MM.1S (cell line): ENCODE results near the gene CREBL2.
"Not testable (repeated sequence)": the region's sequence is repeated elsewhere in the genome, so short reads cannot be mapped to it uniquely, and the experiment has no call there.

Source experiments
- DNase-seq: peaks from one replicate; pipeline ENCODE4 v3.0.0-alpha.2; 2015
- H2AFZ ChIP-seq: fragments of 300-600 bp; sonication (generic); 2 replicates; pipeline ENCODE4 v1.6.0; 2016; ENCODE audit warnings: antibody characterized with exemption, low read length
- H3F3A ChIP-seq: fragments of 300-600 bp; sonication (generic); 2 replicates; pipeline ENCODE4 v1.6.1; 2016; ENCODE audit warnings: mild to moderate bottlenecking, antibody characterized with exemption, low read length, moderate library complexity, mixed read lengths; ENCODE audit not compliant: insufficient read depth
- H3K27ac ChIP-seq: fragments of 300-600 bp; sonication (generic); 2 replicates; pipeline ENCODE4 v1.5.1; 2016; ENCODE audit warnings: mild to moderate bottlenecking, low read length
- H3K27me3 ChIP-seq: fragments of 300-600 bp; sonication (generic); replicated peaks from 2 replicates; pipeline ENCODE4 v1.6.0; 2016; ENCODE audit warnings: low read length; ENCODE audit not compliant: insufficient read depth
- H3K36me3 ChIP-seq: fragments of 300-600 bp; sonication (generic); replicated peaks from 2 replicates; pipeline ENCODE4 v1.6.1; 2016; ENCODE audit warnings: mild to moderate bottlenecking, low read length, mixed read lengths; ENCODE audit not compliant: insufficient read depth
- H3K4me1 ChIP-seq: fragments of 300-600 bp; sonication (generic); 2 replicates; pipeline ENCODE4 v1.6.1; 2016; ENCODE audit warnings: low read length, mixed read lengths
- H3K4me2 ChIP-seq: fragments of 300-600 bp; sonication (generic); 2 replicates; pipeline ENCODE4 v1.6.0; 2016; ENCODE audit warnings: low read depth, low read length
- H3K4me3 ChIP-seq: fragments of 300-600 bp; sonication (generic); 2 replicates; pipeline ENCODE4 v1.5.1; 2016; ENCODE audit warnings: low read length, mixed read lengths
- H3K79me2 ChIP-seq: fragments of 300-600 bp; sonication (generic); 2 replicates; pipeline ENCODE4 v1.6.1; 2016; ENCODE audit warnings: mixed run types, low read length, mixed read lengths
- H3K9ac ChIP-seq: fragments of 300-600 bp; sonication (generic); 2 replicates; pipeline ENCODE4 v1.6.1; 2016; ENCODE audit warnings: low read length, mixed read lengths
- H3K9me2 ChIP-seq: fragments of 300-600 bp; sonication (generic); replicated peaks from 2 replicates; pipeline ENCODE4 v1.6.1; 2016; ENCODE audit warnings: mild to moderate bottlenecking, low read length, mixed read lengths; ENCODE audit not compliant: insufficient read depth
- H3K9me3 ChIP-seq: fragments of 300-600 bp; sonication (generic); replicated peaks from 2 replicates; pipeline ENCODE4 v1.6.1; 2016; ENCODE audit warnings: mild to moderate bottlenecking, low read length, mixed read lengths; ENCODE audit not compliant: insufficient read depth
- H4K20me1 ChIP-seq: fragments of 300-600 bp; sonication (generic); 2 replicates; pipeline ENCODE4 v1.6.1; 2016; ENCODE audit warnings: mild to moderate bottlenecking, low read length, moderate library complexity, mixed read lengths; ENCODE audit not compliant: insufficient read depth
- EZH2 ChIP-seq: fragments of 300-600 bp; sonication (generic); optimal IDR thresholded peaks from 2 replicates; pipeline ENCODE3; 2017; ENCODE audit warnings: low read depth, mild to moderate bottlenecking, antibody characterized with exemption, low read length, mixed read lengths
- EZH2phosphoT487 ChIP-seq: fragments of 300-600 bp; sonication (generic); IDR thresholded peaks from 2 replicates; pipeline ENCODE4 v1.6.1; 2018; ENCODE audit warnings: antibody characterized with exemption, low read length
- TF ChIP-seq, protein P1 (sequence below): fragments of 300-600 bp; sonication (generic); IDR thresholded peaks from 2 replicates; pipeline ENCODE4 v1.5.1; 2016; ENCODE audit warnings: antibody characterized with exemption, low read length, mixed read lengths

CREBL2 gene

DNA sequence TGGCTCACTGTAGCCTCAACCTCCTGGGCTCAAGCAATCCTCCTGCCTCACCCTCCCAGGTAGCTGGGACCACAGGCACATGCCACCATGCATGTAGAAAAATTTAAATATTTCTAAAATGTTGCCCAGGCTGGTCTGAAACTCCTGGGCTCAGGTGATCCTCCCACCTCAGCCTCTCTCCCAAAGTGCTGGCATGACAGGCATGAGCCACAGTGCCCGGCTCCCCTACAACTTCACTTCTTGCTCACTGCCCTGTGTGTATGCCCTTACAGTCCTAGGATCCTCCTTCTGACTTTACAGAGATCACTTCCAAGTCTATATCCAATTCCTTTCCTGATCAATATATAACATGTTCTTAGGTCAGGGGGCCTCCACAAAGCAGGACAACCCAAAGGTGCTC is 23.8 kb upstream of the CREBL2 start:
- H3K4me1 ChIP-seq, result no peaks in the 10 kb centered on the region
- TF ChIP-seq EZH2phosphoT487 (no peak), EZH2 (no peak)
- TF ChIP-seq, protein P1, sequence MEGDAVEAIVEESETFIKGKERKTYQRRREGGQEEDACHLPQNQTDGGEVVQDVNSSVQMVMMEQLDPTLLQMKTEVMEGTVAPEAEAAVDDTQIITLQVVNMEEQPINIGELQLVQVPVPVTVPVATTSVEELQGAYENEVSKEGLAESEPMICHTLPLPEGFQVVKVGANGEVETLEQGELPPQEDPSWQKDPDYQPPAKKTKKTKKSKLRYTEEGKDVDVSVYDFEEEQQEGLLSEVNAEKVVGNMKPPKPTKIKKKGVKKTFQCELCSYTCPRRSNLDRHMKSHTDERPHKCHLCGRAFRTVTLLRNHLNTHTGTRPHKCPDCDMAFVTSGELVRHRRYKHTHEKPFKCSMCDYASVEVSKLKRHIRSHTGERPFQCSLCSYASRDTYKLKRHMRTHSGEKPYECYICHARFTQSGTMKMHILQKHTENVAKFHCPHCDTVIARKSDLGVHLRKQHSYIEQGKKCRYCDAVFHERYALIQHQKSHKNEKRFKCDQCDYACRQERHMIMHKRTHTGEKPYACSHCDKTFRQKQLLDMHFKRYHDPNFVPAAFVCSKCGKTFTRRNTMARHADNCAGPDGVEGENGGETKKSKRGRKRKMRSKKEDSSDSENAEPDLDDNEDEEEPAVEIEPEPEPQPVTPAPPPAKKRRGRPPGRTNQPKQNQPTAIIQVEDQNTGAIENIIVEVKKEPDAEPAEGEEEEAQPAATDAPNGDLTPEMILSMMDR, result no peak
- H3K79me2 ChIP-seq, result no peaks in the 10 kb centered on the region

DNA sequence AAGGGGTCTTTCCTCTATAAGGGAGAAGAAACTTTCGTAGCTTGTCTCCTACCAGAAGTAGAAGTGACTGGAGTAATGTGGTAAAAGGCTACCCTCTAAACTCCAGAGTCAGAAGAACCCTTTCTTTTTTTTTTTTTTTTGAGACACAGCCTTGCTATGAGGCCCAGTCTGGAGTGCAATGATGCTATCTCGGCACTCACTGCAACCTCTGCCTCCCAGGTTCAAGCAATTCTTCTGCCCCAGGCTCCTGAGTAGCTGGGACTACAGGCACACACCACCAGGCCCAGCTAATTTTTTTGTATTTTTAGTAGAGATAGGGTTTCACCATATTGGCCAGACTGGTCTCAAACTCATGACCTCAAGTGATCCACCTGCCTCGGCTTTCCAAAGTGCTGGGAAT is 23.2 kb upstream of the CREBL2 start:
- H3K9me2 ChIP-seq, H3K4me3 ChIP-seq, H3K79me2 ChIP-seq, H3K27me3 ChIP-seq, H3K9ac ChIP-seq, H3K36me3 ChIP-seq, H3K4me2 ChIP-seq, DNase-seq, H3K4me1 ChIP-seq, H3K27ac ChIP-seq, H3F3A ChIP-seq, H4K20me1 ChIP-seq, H3K9me3 ChIP-seq, H2AFZ ChIP-seq: not testable (repeated sequence)

More for the DNA sequence above, 23.8 kb upstream of the CREBL2 start:
- H3K9me3 ChIP-seq, result no peaks in the 10 kb centered on the region
- H3K9me2 ChIP-seq, result no peaks in the 10 kb centered on the region
- H3K27me3 ChIP-seq, result no peaks in the 10 kb centered on the region
- H2AFZ ChIP-seq, result no peak overlapping the region
- H3K36me3 ChIP-seq, result no peaks in the 10 kb centered on the region
- no peak overlapping the region for H3K9ac ChIP-seq
- no peak for DNase-seq
- no peaks in the 10 kb centered on the region for H3F3A ChIP-seq
- H4K20me1 ChIP-seq, result no peaks in the 10 kb centered on the region
- H3K27ac ChIP-seq, result no peak overlapping the region
- no peak overlapping the region for H3K4me2 ChIP-seq
- H3K4me3 ChIP-seq, result no peak overlapping the region

DNA sequence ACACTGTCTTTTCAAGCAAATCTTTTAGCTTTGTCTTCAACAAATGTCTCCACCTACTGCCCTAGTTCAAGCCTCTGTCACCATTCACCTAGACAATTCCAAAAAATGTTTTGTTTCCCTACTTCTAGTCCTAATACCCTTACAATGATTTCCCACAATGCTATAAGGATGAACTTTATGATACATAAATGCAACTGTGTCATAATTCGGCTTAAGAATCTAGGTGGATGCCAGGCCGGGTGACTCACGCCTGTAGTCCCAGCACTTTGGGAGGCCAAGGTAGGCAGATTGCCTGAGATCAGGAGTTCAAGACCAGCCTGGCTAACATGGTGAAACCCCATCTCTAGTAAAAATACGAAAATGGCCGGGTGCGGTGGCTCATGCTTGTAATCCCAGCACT is 20.7 kb upstream of the CREBL2 start:
- Histone ChIP-seq H3K9me3 (no peaks in the 10 kb centered on the region), H3K9me2 (no peaks in the 10 kb centered on the region), H3K27me3 (no peaks in the 10 kb centered on the region), H3K4me2 (no peak overlapping the region), H3F3A (no peaks in the 10 kb centered on the region), H3K9ac (no peak overlapping the region), H2AFZ (no peak overlapping the region), H4K20me1 (no peaks in the 10 kb centered on the region), H3K4me1 (no peaks in the 10 kb centered on the region), H3K36me3 (no peaks in the 10 kb centered on the region), H3K4me3 (no peak overlapping the region), H3K27ac (no peak overlapping the region), H3K79me2 (no peaks in the 10 kb centered on the region)
- TF ChIP-seq EZH2phosphoT487, result no peak
- DNase-seq, result no peak

DNA sequence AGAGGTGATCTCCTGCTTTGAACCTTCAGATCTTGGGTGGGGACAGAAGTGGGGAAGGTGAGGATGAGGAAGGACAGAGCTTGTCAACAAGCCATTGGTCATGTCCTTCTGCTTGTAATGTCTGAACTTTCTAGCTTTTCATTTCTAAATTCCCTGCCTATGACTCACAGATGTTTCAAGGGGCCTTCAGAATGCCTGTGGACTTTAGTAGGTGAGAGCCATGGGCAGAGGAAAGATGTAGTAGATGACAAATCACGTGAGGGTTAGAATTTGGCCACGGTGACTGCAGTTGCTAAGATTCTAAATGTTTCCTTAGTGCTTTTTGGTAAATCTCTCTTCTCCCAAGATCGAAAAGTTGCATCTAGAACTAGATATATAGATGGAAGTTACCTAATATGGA is 18.7 kb upstream of the CREBL2 start:
- H3K36me3 ChIP-seq, result no peaks in the 10 kb centered on the region
- TF ChIP-seq EZH2 (no peak), EZH2phosphoT487 (no peak)
- TF ChIP-seq, protein P1, result no peak
- no peaks in the 10 kb centered on the region for H3F3A ChIP-seq
- H2AFZ ChIP-seq, result no peak overlapping the region
- no peaks in the 10 kb centered on the region for H4K20me1 ChIP-seq
- no peak overlapping the region for H3K27ac ChIP-seq
- H3K9me3 ChIP-seq, result no peaks in the 10 kb centered on the region
- no peaks in the 10 kb centered on the region for H3K79me2 ChIP-seq
- H3K27me3 ChIP-seq, result no peaks in the 10 kb centered on the region
- no peak for DNase-seq
- no peaks in the 10 kb centered on the region for H3K9me2 ChIP-seq
- H3K4me2 ChIP-seq, result no peak overlapping the region
- no peak overlapping the region for H3K9ac ChIP-seq
- no peaks in the 10 kb centered on the region for H3K4me1 ChIP-seq
- H3K4me3 ChIP-seq, result no peak overlapping the region

DNA sequence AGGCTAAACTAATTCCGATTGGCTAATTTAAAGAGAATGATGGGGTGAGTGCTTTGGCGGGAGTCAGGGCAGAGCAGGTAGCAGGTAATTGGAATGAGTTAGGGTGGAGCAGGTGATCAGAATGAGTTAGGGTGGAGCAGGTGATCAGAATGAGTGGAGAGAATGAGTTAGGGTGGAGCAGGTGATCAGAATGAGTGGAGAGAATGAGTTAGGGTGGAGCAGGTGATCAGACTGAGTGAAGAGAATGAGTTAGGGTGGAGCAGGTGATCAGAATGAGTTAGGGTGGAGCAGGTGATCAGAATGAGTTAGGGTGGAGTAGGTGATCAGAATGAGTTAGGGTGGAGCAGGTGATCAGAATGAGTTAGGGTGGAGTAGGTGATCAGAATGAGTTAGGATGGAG is 15.7 kb upstream of the CREBL2 start:
- H3K9me3 ChIP-seq, H3K4me1 ChIP-seq, H3K36me3 ChIP-seq, H3K27ac ChIP-seq, H3K9me2 ChIP-seq, H4K20me1 ChIP-seq, H3K79me2 ChIP-seq, H3K4me3 ChIP-seq, H3F3A ChIP-seq, H3K27me3 ChIP-seq, H2AFZ ChIP-seq, H3K4me2 ChIP-seq, H3K9ac ChIP-seq, DNase-seq: not testable (repeated sequence)

DNA sequence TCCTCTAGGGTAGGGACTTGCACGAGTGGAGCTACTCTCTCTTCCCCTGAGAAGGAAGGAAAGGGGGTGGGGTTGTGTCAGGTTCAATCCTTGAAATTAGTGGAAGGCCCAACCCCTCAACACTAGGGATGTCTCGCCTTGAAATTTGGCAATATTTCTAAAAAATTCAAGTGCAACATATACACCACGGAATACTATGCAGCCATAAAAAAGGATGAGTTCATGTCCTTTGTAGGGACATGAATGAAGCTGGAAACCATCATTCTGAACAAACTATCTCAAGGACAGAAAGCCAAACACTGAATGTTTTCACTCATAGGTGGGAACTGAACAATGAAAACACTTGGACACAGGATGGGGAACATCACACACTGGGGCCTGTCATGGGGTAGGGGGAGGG is 15.1 kb upstream of the CREBL2 start:
- not testable (repeated sequence) for H3K9me2 ChIP-seq, H3K27ac ChIP-seq, H3K4me3 ChIP-seq, H3K4me2 ChIP-seq, H3F3A ChIP-seq, H2AFZ ChIP-seq, H3K9me3 ChIP-seq, H3K36me3 ChIP-seq, H3K79me2 ChIP-seq, H4K20me1 ChIP-seq, DNase-seq, H3K4me1 ChIP-seq, H3K27me3 ChIP-seq, H3K9ac ChIP-seq
